Trophoblast cell (in vitro differentiated cells and primary cell): ENCODE results near the gene RASAL3.

Experiments
- DNase-seq, 2 donors: peaks; one replicate each; pipeline ENCODE4 v3.0.0-alpha.2; 2016
- H2AFZ ChIP-seq: 2 replicates; pipeline ENCODE4 v1.6.1; 2013; ENCODE audit warnings: low read length, moderate library complexity, mild to moderate bottlenecking; ENCODE audit not compliant: insufficient read depth, poor library complexity
- H2AK5ac ChIP-seq: 2 replicates; pipeline ENCODE4 v1.6.1; 2013; ENCODE audit warnings: mild to moderate bottlenecking, low read length
- H2BK120ac ChIP-seq: 2 replicates; pipeline ENCODE4 v1.6.1; 2013; ENCODE audit warnings: low read length, mild to moderate bottlenecking, moderate library complexity; ENCODE audit not compliant: insufficient read depth, poor library complexity
- H2BK12ac ChIP-seq: 2 replicates; pipeline ENCODE4 v1.6.1; 2013; ENCODE audit warnings: mild to moderate bottlenecking, low read length, moderate library complexity
- H2BK5ac ChIP-seq: 2 replicates; pipeline ENCODE4 v1.6.1; 2013; ENCODE audit warnings: low read length, low read depth, moderate library complexity, mild to moderate bottlenecking; ENCODE audit not compliant: poor library complexity
- H3K14ac ChIP-seq: 2 replicates; pipeline ENCODE4 v1.6.1; 2013; ENCODE audit warnings: mild to moderate bottlenecking, low read length
- H3K18ac ChIP-seq: 2 replicates; pipeline ENCODE4 v1.6.1; 2013; ENCODE audit warnings: mild to moderate bottlenecking, low read length
- H3K23ac ChIP-seq: 2 replicates; pipeline ENCODE4 v1.6.1; 2013; ENCODE audit warnings: low read length
- H3K27ac ChIP-seq: 2 replicates; pipeline ENCODE4 v1.5.1; 2013; ENCODE audit warnings: low read depth, mild to moderate bottlenecking, inconsistent platforms, low read length, moderate library complexity
- H3K27me3 ChIP-seq: 2 replicates; pipeline ENCODE4 v1.6.1; 2013; ENCODE audit warnings: inconsistent platforms, mild to moderate bottlenecking, low read length, moderate library complexity; ENCODE audit not compliant: insufficient read depth
- H3K36me3 ChIP-seq, 2 experiments: 1 replicate in 1 of 2; 2 replicates in 1 of 2; pipeline ENCODE4 v1.6.1; 2013; ENCODE audit warnings: low read length in 2 of 2, mild to moderate bottlenecking in 2 of 2, moderate library complexity in 1 of 2; ENCODE audit not compliant: insufficient read depth in 2 of 2, control insufficient read depth in 1 of 2
- H3K4ac ChIP-seq: 2 replicates; pipeline ENCODE4 v1.6.1; 2013; ENCODE audit warnings: low read depth, mild to moderate bottlenecking, low read length, moderate library complexity
- H3K4me1 ChIP-seq, 2 experiments: 1 replicate in 1 of 2; 2 replicates in 1 of 2; pipeline ENCODE4 v1.6.1; 2013; ENCODE audit warnings: low read length in 2 of 2, mild to moderate bottlenecking in 2 of 2, moderate library complexity in 1 of 2; ENCODE audit not compliant: insufficient read depth in 2 of 2, control insufficient read depth in 1 of 2
- H3K4me2 ChIP-seq: 2 replicates; pipeline ENCODE4 v1.6.1; 2013; ENCODE audit warnings: inconsistent platforms, mild to moderate bottlenecking, low read length, moderate library complexity
- H3K4me3 ChIP-seq: 2 replicates; pipeline ENCODE4 v1.5.1; 2013; ENCODE audit warnings: mild to moderate bottlenecking, low read depth, low read length, inconsistent platforms
- H3K79me1 ChIP-seq: one replicate; pipeline ENCODE4 v1.6.1; 2013; ENCODE audit warnings: low read length
- H3K79me2 ChIP-seq: 2 replicates; pipeline ENCODE4 v1.6.1; 2013; ENCODE audit warnings: low read length, mild to moderate bottlenecking; ENCODE audit not compliant: control insufficient read depth, insufficient read depth, poor library complexity
- H3K9ac ChIP-seq: 2 replicates; pipeline ENCODE4 v1.6.1; 2013; ENCODE audit warnings: mild to moderate bottlenecking, low read length
- H3K9me3 ChIP-seq: 2 replicates; pipeline ENCODE4 v1.6.1; 2013; ENCODE audit warnings: low read depth, mild to moderate bottlenecking, control low read depth, inconsistent platforms, low read length; ENCODE audit not compliant: insufficient read depth
- H4K12ac ChIP-seq: 2 replicates; pipeline ENCODE4 v1.6.1; 2013; ENCODE audit warnings: low read depth, mild to moderate bottlenecking, low read length, moderate library complexity
- H4K8ac ChIP-seq: 2 replicates; pipeline ENCODE4 v1.6.1; 2013; ENCODE audit warnings: low read depth, mild to moderate bottlenecking, low read length, moderate library complexity
- H4K91ac ChIP-seq: one replicate; pipeline ENCODE4 v1.6.1; 2013; ENCODE audit warnings: low read depth, mild to moderate bottlenecking, low read length, moderate library complexity
- WGBS: extraction: QIAGEN DNeasy Blood & Tissue Kit; methylation state at CpG from one replicate; pipeline ENCODE4 v1.1.7; 2013; ENCODE audit warnings: missing lambda C conversion rate; ENCODE audit not compliant: insufficient read length, insufficient coverage; ENCODE audit errors: extremely low coverage; 5-methylcytosine and 5-hydroxymethylcytosine counted together

RASAL3 gene

DNA sequence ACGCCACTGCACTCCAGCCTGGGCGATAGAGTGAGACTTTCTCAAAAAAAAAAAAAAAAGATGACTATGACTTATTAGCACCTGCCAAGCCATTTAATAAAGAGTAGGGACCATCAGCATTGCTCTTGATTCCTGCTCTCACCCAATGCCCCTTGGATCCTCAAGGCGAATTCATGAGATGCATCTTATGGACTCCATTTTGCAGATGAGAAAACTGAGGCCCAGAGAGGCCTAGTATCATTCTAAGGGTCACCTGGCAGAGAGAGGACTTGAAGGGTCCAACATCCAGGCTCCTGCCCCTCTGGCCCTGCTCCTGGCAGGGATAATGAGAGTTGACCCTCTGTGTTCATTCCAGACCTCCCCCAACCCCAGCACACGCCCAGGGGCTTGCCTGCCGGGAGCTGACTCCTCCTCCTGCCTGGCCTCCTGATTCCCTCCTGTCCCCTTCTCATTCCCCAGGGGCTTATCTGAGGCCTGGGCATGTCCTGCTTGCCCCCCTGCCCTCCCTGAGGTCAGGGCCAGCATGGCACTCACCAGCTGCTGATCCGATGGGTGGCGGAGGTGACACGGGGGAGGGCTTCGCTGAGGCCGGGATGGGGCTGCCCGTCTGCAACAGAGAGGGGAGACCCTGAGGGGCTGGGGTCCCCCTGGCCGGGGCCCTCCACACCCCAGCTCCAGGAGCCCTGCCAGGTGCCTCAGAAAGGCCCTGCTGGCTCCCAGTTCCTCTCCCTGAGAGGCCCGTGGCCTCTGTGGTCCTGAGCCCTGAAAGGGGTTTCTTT is 22.0 kb downstream of the RASAL3 start:
- H3K9ac ChIP-seq = no peak overlapping the region
- no peak overlapping the region for H2AFZ ChIP-seq
- no peak overlapping the region for H3K4ac ChIP-seq
- H4K12ac ChIP-seq = no peak overlapping the region
- H4K91ac ChIP-seq = no peak overlapping the region
- H3K4me3 ChIP-seq = no peak overlapping the region
- no peak overlapping the region for H2BK12ac ChIP-seq
- no peak overlapping the region for H4K8ac ChIP-seq
- H2BK120ac ChIP-seq = no peak overlapping the region
- no peaks in the 10 kb centered on the region for H3K79me1 ChIP-seq
- H3K4me2 ChIP-seq = no peak overlapping the region
- H2BK5ac ChIP-seq = no peak overlapping the region
- no peaks in the 10 kb centered on the region for H3K79me2 ChIP-seq
- H3K9me3 ChIP-seq = no peaks in the 10 kb centered on the region
- no peak overlapping the region for H3K27ac ChIP-seq
- H3K23ac ChIP-seq = no peak overlapping the region
- no peaks in the 10 kb centered on the region for H3K27me3 ChIP-seq
- H3K14ac ChIP-seq = no peak overlapping the region
- H3K18ac ChIP-seq = no peak overlapping the region
- no peaks in the 10 kb centered on the region for H3K4me1 ChIP-seq
- no peak overlapping the region for H2AK5ac ChIP-seq
- no peaks in the 10 kb centered on the region for H3K36me3 ChIP-seq
- DNase-seq = no peak
- WGBS = no CpG with 5 or more reads among the region's 13 CpGs

DNA sequence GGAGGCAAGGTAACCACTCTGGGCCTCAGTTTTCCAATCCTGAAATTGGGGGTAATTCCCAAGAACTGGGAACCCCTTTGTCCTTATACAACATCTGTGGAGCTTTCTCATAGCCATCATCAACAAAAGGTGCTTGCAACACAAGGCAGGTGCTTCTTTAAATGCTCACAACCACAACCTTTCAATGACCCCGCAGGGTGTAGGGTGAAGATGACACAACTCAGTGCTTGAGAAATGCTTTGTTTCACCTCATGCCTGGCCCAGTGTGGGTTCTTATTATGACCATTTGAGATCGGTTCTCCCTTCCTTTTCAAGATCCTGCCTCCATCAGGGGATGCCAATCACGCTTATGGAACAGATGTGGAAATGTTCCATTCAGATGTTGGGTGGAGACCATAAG is 23.0 kb downstream of the RASAL3 start:
- no peak overlapping the region for H3K4ac ChIP-seq
- H3K4me1 ChIP-seq = no peaks in the 10 kb centered on the region
- H3K14ac ChIP-seq = no peak overlapping the region
- H4K91ac ChIP-seq = no peak overlapping the region
- H3K79me1 ChIP-seq = no peaks in the 10 kb centered on the region
- no peaks in the 10 kb centered on the region for H3K79me2 ChIP-seq
- H3K9ac ChIP-seq = no peak overlapping the region
- H3K36me3 ChIP-seq = no peaks in the 10 kb centered on the region
- no peak overlapping the region for H2BK5ac ChIP-seq
- no peak overlapping the region for H3K4me3 ChIP-seq
- no peak overlapping the region for H3K23ac ChIP-seq
- no peak overlapping the region for H2BK120ac ChIP-seq
- H2BK12ac ChIP-seq = no peak overlapping the region
- no peak overlapping the region for H2AK5ac ChIP-seq
- H3K27me3 ChIP-seq = no peaks in the 10 kb centered on the region
- peaks cover 2% of the 10 kb centered on the region for H3K9me3 ChIP-seq
- H4K12ac ChIP-seq = no peak overlapping the region
- H4K8ac ChIP-seq = no peak overlapping the region
- no CpG with 5 or more reads among the region's 3 CpGs for WGBS
- DNase-seq = peak in 1 of 2 donors; percentile 26
- no peak overlapping the region for H3K18ac ChIP-seq
- no peak overlapping the region for H2AFZ ChIP-seq
- H3K27ac ChIP-seq = no peak overlapping the region
- no peak overlapping the region for H3K4me2 ChIP-seq

DNA sequence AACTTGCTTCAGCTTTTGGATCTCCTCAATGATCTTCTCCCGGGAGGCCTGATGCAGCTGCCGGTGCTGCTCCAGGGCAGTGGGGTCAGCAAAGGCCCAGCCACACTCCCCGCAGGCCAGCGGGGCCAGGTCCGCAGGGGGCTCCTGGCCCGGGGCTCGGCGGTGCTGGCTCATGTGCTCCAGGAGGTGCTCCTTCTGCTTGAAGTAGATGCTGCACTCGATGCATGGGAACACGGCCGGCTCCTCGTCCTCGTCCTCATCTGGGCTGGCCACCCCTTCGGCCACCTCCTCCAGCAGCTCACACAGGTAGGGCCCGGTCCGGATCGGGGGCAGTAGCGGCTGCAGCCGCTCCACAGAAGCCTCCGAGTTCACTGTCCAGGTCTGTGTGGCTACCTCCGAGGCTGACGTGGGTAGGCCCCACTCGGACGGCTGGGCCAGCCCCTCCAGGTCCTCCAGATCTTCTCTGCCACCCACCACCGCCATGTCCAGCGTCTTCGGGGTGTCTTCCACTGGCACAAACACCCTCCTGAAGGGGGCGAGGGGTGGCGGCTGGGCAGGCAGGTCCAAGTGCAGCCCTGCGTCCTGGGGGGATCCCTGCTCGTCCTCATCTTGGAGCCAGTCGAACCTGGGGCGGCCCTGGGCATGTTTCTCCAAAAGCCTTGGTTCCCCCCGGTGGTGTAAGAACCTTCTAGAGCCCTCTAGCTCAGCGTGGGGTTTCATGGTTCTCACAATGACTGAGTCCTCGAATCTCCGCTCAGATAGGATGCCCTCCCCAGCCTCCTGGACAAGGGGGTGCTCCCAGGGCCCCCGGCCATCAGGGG is 24.3 kb downstream of the RASAL3 start:
- DNase-seq = no peak
- H3K14ac ChIP-seq = no peak overlapping the region
- no peaks in the 10 kb centered on the region for H3K27me3 ChIP-seq
- no peak overlapping the region for H3K4ac ChIP-seq
- H3K23ac ChIP-seq = no peak overlapping the region
- no peak overlapping the region for H3K9ac ChIP-seq
- H4K91ac ChIP-seq = no peak overlapping the region
- no peak overlapping the region for H4K12ac ChIP-seq
- no peak overlapping the region for H2BK5ac ChIP-seq
- no peak overlapping the region for H3K27ac ChIP-seq
- H3K79me2 ChIP-seq = no peaks in the 10 kb centered on the region
- no peak overlapping the region for H3K4me2 ChIP-seq
- H3K79me1 ChIP-seq = no peaks in the 10 kb centered on the region
- no peaks in the 10 kb centered on the region for H3K36me3 ChIP-seq
- no peak overlapping the region for H2BK12ac ChIP-seq
- no peak overlapping the region for H2AFZ ChIP-seq
- WGBS = no CpG with 5 or more reads among the region's 38 CpGs
- H3K4me3 ChIP-seq = no peak overlapping the region
- H3K4me1 ChIP-seq = no peaks in the 10 kb centered on the region
- H4K8ac ChIP-seq = no peak overlapping the region
- no peak overlapping the region for H2AK5ac ChIP-seq
- H3K18ac ChIP-seq = no peak overlapping the region
- no peak overlapping the region for H2BK120ac ChIP-seq
- H3K9me3 ChIP-seq = peaks cover 2% of the 10 kb centered on the region

DNA sequence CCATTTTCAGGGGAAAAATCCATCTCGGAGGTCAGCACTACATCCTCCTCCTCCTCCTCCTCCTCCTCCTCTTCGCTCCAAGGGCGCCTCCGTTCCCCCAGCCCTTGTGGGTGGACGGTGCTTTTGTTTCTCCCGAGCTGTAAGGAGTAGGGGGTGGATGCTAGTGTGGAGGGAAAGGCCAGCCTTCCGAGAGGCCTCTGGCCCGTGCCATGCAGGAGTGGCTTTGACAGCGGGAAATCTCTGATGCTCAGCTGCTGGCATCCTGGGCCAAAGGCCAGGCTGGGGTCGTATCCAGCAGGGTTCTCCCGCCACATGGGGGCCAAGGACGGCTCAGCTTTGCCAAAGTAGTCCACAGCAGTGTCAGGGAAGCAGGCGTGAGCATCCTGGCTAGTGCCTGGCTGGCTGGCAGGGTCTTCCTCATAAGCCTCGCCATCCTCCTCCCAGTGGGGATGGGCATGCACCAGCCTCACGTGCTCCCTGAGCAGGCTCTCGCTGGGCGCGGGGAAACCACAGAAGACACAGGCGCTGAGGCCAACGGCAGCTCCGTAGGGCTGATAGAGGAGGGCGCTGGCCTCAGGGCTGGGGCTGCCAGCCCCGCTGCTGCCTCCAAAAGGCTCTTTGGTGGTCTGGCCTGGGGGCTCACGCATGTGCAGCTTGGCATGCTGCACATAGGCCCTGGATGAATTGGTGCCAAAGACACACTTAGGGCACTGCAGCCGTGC is 25.1 kb downstream of the RASAL3 start:
- Histone ChIP-seq H4K12ac (no peak overlapping the region), H2AK5ac (no peak overlapping the region), H3K36me3 (no peaks in the 10 kb centered on the region), H3K9me3 (peaks cover 2% of the 10 kb centered on the region), H3K79me2 (no peaks in the 10 kb centered on the region), H4K91ac (no peak overlapping the region), H3K4me2 (no peak overlapping the region), H3K4me3 (no peak overlapping the region), H3K27ac (no peak overlapping the region), H2BK12ac (no peak overlapping the region), H3K9ac (no peak overlapping the region), H3K4ac (no peak overlapping the region), H2BK120ac (no peak overlapping the region), H2BK5ac (no peak overlapping the region), H3K23ac (no peak overlapping the region), H3K18ac (no peak overlapping the region), H4K8ac (no peak overlapping the region), H3K27me3 (no peaks in the 10 kb centered on the region), H3K14ac (no peak overlapping the region), H3K79me1 (no peaks in the 10 kb centered on the region), H2AFZ (no peak overlapping the region), H3K4me1 (no peaks in the 10 kb centered on the region)
- no peak for DNase-seq
- WGBS = no CpG with 5 or more reads among the region's 25 CpGs
